Nephron (organoid): ENCODE measurements around the gene METTL8.

Experiments used
- H3K27ac Mint-ChIP-seq, 3 experiments: 2 replicates each; pipeline ENCODE4 v1.8.0; 2020; ENCODE audit warnings: mixed read lengths in 3 of 3, mild to moderate bottlenecking in 2 of 3, moderate library complexity in 1 of 3
- H3K27me3 Mint-ChIP-seq: 2 replicates; pipeline ENCODE4 v1.8.0; 2021; ENCODE audit warnings: low read depth, mild to moderate bottlenecking, moderate library complexity, mixed read lengths
- H3K36me3 Mint-ChIP-seq: 2 replicates; pipeline ENCODE4 v1.8.0; 2020; ENCODE audit warnings: low read depth, mixed read lengths
- H3K4me1 Mint-ChIP-seq: 2 replicates; pipeline ENCODE4 v1.8.0; 2020; ENCODE audit warnings: mixed read lengths
- H3K4me3 Mint-ChIP-seq, 3 experiments: 2 replicates each; pipeline ENCODE4 v1.8.0; 2020; ENCODE audit warnings: mild to moderate bottlenecking in 3 of 3, mixed read lengths in 3 of 3, moderate library complexity in 2 of 3
- H3K9me3 Mint-ChIP-seq: 2 replicates; pipeline ENCODE4 v1.8.0; 2020; ENCODE audit warnings: mixed read lengths
- CTCF ChIP-seq, 3 experiments: fragments of 200-600 bp; sonication (generic); IDR thresholded peaks; one replicate each; pipeline ENCODE4 v1.5.0; 2021; ENCODE audit warnings: antibody characterized with exemption in 3 of 3; ENCODE audit not compliant: unreplicated experiment in 3 of 3

Gene METTL8

DNA sequence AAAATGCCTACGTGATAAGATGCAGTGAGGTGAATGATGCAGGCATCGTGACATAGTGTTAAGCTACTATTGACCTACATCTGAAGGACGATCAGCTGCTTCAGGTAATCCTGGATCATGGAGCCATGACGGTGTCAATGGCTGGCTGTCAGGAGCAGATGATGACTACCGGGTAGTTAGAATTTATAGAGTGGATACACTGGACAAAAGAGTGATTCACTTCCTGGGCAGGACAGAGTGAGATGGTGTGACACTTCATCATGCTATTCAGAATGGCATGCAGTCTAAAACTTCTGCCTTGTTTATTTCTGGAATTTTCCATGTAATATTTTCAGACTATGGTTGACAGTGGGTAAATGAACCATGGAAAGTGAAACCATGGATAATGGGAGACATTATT is 29.5 kb downstream of the METTL8 start:
- no peak overlapping the region for H3K4me3 Mint-ChIP-seq
- H3K27me3 Mint-ChIP-seq, result no peaks in the 10 kb centered on the region
- peaks cover 12% of the 10 kb centered on the region for H3K36me3 Mint-ChIP-seq

DNA sequence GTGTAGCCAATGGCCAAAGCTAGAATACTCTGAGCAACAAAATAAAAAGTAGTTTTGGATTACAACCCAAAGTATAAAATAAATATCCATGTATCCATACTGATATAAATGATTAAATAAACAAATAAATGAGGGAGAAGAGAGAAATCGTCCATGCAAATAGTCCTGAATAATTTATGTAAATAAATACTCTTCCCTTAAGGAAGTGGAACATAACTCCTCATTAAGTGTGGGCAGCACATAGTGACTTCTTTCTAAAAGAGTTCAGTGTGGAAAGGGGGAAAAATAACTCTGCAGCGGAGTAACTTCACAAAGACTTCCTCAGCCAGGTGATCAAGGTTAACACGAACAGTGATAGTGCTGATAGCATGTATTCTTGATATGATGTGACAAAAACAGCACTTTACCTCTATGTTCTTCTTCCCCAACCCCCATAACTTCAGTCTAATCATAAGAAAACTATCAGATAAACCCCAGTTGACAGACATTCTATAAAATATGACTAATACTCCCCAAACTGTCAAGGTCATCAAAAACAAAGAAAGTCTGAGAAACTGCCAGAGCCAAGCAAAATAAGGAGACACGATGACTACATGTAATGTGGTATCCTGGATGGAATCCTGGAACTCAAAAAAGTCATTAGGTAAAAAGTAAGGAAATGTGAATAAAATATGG is 30.7 kb downstream of the METTL8 start:
- Mint-ChIP-seq H3K36me3 (peaks cover 16% of the 10 kb centered on the region), H3K27me3 (no peaks in the 10 kb centered on the region), H3K4me1 (no peaks in the 10 kb centered on the region), H3K4me3 (no peak overlapping the region), H3K27ac (no peak overlapping the region), H3K9me3 (peaks cover 21% of the 10 kb centered on the region)
- no peak for TF ChIP-seq CTCF (IDR thresholded peaks at IDR 0.05; ENCODE audit: unreplicated experiment in 3 of 3)

More for the DNA sequence above, 29.5 kb downstream of the METTL8 start:
- Mint-ChIP-seq H3K4me1 (no peaks in the 10 kb centered on the region), H3K27ac (no peak overlapping the region), H3K9me3 (peaks cover 15% of the 10 kb centered on the region)
- TF ChIP-seq CTCF (IDR thresholded peaks at IDR 0.05; ENCODE audit: unreplicated experiment in 3 of 3), result no peak

GRCh38 chr2:171401947-171402346 is 31.8 kb downstream of the METTL8 start:
- Mint-ChIP-seq H3K27me3 (no peaks in the 10 kb centered on the region), H3K4me3 (no peak overlapping the region), H3K9me3 (peaks cover 28% of the 10 kb centered on the region), H3K36me3 (peaks cover 16% of the 10 kb centered on the region), H3K27ac (no peak overlapping the region), H3K4me1 (no peaks in the 10 kb centered on the region)
- TF ChIP-seq CTCF (IDR thresholded peaks at IDR 0.05; ENCODE audit: unreplicated experiment in 3 of 3), result no peak

- Mint-ChIP-seq H3K9me3 (peaks cover 33% of the 10 kb centered on the region), H3K27me3 (no peaks in the 10 kb centered on the region), H3K4me3 (no peak overlapping the region), H3K36me3 (peaks cover 20% of the 10 kb centered on the region), H3K4me1 (no peaks in the 10 kb centered on the region), H3K27ac (no peak overlapping the region)
- TF ChIP-seq CTCF (IDR thresholded peaks at IDR 0.05; ENCODE audit: unreplicated experiment in 3 of 3), result no peak
Measured at GRCh38 chr2:171400395-171400794, 33.4 kb downstream of the METTL8 start.

GRCh38 chr2:171399292-171399691 is 34.5 kb downstream of the METTL8 start:
- H3K27me3 Mint-ChIP-seq, result no peaks in the 10 kb centered on the region
- no peak for TF ChIP-seq CTCF (IDR thresholded peaks at IDR 0.05; ENCODE audit: unreplicated experiment in 3 of 3)
- no peak overlapping the region for H3K4me3 Mint-ChIP-seq
- no peak overlapping the region for H3K27ac Mint-ChIP-seq
- peaks cover 35% of the 10 kb centered on the region for H3K9me3 Mint-ChIP-seq
- peaks cover 20% of the 10 kb centered on the region for H3K36me3 Mint-ChIP-seq
- no peaks in the 10 kb centered on the region for H3K4me1 Mint-ChIP-seq

GRCh38 chr2:171394164-171394740 is 39.5 kb downstream of the METTL8 start:
- Mint-ChIP-seq H3K27ac (no peak overlapping the region), H3K4me1 (no peaks in the 10 kb centered on the region), H3K36me3 (peaks cover 12% of the 10 kb centered on the region)

More at GRCh38 chr2:171394164-171394740, 39.5 kb downstream of the METTL8 start:
- H3K4me3 Mint-ChIP-seq, result no peak overlapping the region
- TF ChIP-seq CTCF (IDR thresholded peaks at IDR 0.05; ENCODE audit: unreplicated experiment in 3 of 3), result no peak
- H3K9me3 Mint-ChIP-seq, result peaks cover 19% of the 10 kb centered on the region
- H3K27me3 Mint-ChIP-seq, result no peaks in the 10 kb centered on the region
